ENCODE measurements around the gene SRRM5.
"Not testable (repeated sequence)": the region's sequence is repeated elsewhere in the genome, so short reads cannot be mapped to it uniquely, and the experiment has no call there.

SRRM5 gene

DNA sequence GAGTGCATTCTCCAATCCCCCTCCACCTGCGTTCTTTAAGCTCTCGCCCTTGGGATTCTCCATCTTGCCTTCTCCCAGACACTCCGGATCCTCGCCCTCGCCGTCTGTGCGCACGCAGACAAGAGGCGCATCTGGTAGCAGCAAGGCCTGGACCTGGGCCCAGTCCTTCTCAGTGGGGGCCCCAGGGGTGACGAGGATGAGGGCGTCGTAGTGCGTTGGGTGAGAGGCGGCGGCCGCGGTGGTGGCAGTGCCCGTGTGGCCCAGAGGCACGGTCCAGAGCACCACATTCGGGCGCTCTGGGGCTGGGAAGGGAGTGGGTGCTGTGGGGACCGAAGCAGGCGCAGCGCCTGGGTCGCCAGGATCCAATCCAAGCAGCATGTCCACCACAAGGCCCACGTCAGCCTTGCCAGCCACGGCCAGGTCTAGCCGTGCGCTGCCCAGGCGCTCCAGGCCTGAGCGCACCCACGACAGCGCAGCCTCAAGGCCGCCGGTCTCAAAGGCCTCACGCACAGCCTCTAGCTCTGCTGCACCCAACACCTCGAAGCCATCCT, 19.0 kb upstream of the SRRM5 start:
- DNase-seq = no peak

- no peak for DNase-seq
Observed at GRCh38 chr19:43594081-43594697, 17.7 kb upstream of the SRRM5 start.

DNA sequence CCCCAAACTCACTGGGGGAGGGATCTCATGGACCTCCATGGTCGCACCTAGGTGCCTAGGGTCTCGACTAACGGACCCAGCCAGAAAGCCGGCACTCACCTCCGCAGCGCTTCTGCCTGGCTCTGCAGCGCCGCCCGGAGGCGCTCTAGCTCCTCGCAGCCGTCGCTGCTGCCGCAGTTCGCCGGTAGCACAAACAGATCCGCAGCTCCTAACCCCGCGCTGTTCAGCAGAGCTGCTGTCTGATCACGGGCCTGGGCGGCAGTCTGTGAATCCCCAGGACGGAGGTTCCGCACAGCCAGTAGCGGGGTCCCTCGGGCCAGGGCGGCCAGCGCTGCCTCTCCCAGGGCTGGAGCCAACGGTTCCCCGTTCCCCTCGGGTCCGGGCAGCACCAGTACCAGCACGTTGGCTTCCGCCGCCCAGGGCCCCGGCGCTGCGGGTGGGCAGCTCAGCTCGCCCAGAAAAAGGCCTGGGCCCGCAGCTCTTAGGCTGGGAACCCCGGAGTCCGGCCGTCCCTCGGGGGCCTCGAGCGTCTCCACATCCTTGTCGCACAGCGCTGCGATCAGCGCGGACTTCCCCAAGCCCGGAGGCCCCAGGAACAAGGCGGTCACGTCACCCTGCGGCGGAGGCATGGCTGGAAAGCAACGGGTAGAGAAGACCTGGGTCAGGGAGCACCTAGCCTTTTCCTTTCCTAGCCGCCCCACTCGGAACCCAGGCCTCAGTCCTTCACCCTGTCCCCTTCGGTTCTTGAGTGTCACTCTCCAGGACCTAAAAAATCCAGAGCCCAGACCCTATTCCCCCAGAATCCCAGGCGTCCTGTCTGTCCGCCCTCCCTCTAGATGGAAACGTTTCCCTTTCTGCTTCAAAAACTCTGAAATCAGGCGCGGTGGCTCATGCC, 16.9 kb upstream of the SRRM5 start:
- DNase-seq = peak; percentile 68

DNA sequence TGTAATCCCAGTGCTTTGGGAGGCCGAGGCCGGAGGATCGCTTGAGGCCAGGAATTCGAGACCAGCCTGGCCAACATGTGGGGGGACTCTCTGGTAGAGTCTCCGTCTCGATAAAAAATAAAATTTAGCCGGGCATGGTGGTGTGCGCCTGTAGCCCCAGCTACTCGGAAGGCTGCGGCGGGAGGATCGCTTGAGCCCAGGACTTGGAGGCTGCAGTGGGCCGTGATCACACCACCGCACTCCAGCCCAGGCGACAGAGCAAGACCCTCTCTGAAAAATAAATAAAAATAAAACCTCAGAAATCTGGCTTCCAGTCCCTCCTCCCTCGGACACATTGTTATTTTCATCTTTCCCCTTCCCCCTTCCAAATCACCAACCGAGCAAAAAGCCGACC, 16.3 kb upstream of the SRRM5 start:
- no peak for DNase-seq

DNA sequence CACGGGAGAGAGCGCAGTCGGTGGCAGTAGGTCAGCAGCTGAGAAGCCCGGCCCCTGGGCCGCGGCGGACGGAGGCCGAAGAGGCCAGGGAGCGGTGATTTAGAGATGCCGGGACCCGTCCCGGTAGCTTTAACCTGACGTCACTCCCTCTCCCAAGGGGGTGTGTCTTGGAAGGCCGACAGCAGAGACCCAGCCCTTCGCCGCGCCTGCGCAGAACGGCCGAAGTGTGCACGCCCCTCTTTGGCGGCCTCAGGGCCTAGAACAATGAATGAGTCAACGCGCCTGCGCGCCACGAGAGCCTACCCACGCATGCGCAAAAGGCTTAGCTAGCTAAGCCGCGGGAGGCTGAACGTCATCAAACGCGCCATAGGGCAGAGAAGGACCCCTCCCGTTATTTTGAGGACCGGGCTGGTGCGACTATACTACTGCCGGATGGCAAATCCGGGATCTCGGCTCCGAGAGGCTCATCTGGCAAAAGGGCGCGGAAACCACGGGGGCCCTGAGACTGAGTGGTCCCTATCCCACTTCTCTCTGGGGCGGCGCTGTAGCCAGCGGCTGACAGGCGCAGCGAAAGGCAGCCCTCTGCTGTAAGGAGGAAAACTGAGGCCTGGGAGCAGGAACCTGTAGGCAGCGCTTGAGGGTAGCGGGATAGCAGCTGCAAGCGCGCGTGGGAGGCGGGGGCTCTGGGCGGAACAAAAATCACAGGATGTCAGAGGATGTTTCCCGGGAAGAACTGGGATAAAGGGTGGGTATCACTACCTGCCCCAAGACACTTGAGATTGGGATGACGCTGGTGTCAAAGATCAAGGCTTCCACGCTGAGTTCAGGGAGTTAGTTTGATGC, 15.7 kb upstream of the SRRM5 start, which contains the start of the genes IRGQ and ZNF576:
Gene IRGQ (minus strand): TSS at position 136 of the 843 bp plus-strand sequence. CDS start 796 bp downstream, outside the sequence.
Gene ZNF576 (plus strand): TSS at position 597 of the 843 bp plus-strand sequence. CDS start 514 bp downstream, outside the sequence.
- DNase-seq = peak; percentile 100

DNA sequence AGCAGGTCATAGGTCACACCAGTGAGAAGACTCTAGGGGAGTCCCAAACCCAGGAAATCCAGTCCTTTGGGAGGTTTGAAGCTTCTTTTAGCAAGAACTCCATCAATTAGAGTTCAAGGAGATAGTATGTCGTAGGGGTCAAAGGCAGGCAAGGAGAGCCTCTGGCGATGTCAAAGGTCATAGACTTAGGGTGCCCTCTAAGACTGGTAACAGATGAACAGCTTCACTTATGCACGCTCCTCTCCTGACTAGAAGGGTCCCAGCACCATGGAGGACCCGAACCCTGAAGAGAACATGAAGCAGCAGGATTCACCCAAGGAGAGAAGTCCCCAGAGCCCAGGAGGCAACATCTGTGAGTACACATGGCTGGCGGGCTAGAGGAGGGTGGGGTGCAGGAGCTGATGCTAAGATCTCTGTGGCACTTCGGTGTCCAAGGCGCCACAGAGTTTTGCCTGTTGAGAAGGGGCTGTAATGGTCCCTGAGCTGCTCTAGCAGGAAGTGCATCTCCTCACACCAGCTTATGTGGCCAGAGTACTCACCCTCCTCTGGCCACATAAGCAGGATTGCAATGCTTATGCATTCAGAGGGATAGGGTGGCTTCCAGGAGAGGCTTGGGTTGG, 14.9 kb upstream of the SRRM5 start:
- no peak for DNase-seq

DNA sequence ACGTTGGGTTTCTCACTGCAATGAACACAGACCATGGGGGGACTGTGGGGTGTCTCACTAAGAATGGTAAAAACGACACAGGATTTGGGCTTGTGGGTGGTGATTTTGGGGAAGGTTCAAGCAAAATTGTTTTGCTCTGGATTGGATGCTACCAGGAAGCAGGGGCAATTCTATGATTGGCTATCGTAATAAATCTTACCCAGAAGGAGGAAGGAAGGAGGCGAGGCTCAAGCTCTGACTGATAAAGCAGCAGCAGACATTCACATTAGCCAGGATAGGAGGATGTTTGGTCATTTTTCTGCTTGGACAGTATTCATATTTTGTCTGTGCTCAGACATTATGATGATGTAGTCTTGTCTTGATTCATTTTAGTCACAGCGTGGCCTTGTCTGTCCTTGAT, 14.0 kb upstream of the SRRM5 start:
- DNase-seq = no peak

- no peak for DNase-seq
Observed at GRCh38 chr19:43598445-43599240, 13.2 kb upstream of the SRRM5 start.

GRCh38 chr19:43599635-43600295, 12.1 kb upstream of the SRRM5 start:
- DNase-seq = no peak

DNA sequence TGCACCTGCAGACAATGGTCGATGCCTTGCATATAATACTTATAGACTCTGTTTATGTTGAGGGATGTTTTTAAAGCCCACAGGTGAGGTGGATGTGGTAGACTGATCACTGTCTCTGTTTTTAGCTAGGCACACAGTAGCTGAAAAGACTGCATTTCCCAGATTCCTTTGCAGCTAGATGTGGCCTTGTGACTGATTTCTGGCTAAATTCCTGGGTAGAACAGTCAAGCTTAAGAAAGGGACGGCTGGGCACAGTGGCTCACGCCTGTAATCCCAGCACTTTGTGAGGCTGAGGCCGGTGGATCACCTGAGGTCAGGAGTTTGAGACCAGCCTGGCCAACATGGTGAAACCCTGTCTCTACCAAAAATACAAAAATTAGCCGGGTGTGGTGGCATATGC, 11.6 kb upstream of the SRRM5 start:
- not testable (repeated sequence) for DNase-seq

GRCh38 chr19:43605875-43606568, 5.9 kb upstream of the SRRM5 start:
- DNase-seq = no peak

GRCh38 chr19:43606569-43607229, 5.2 kb upstream of the SRRM5 start:
- DNase-seq = no peak

DNA sequence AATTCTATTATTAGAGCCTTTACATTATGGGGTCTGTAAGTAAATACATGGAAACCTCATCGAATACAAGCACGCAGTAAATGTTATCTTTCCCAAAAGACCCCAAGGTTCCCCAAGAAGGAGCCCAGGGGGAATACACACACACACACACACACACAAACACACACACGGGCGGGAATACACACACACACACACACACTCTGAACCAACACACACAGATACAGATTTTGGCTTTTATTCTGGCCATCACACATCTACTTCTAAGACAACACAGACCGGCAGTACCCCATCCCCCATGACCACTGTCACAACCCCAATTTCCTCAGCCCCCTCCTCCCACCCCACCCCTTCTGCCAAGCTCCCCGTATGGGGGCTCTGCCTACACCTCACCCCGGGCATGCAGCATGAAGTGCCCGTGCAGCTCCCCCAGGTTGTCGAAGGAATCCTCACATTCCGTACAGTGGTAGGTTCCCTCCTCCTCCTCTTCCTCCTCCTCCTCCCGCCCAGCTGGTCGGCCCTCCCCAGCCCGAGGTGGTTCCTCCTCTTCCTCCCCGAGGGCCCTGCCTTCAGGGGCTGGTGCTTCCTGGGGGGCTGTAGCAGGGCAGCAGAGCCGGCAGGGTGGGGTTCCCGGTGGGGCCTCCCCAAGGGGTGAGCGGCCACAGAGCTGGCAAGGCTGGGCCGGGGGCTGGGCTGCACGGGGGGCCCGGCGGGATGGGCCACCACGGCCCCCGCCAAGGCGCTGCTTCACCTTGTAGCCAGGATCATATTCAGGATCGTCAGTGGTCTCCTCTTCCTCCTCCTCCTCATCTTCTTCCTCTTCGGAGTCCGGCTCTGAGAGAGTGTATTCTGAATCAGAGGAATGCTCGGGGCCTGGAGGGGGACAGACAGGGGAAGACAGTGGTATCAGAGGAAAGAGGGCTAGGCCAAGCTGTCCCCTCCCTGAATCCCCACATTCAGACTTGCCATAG, 4.4 kb upstream of the SRRM5 start:
- DNase-seq = no peak

GRCh38 chr19:43609872-43610271, 2.0 kb upstream of the SRRM5 start:
- no peak for DNase-seq

GRCh38 chr19:43610493-43610892, 1.4 kb upstream of the SRRM5 start:
- no peak for DNase-seq

DNA sequence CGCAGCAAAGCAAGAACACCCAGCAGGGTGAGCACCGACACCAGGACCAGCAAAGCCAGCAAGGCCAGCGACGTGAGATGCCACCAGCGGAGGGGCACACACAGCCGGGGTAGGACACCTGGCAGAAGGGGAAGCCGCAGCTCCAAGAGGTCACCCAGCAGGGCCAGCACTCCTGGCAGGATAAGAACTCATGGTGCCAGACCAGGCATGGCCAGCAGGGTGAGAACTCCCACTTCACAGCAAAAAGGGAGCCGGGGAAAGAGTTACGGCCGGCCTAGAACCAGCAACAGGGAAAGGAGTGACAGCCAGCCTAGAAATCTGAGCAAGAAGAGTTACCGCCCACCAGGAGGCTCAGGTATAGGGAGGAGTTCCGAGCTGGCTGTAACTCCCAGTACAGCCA, 486 bp downstream of the SRRM5 start:
- no peak for DNase-seq

GRCh38 chr19:43616306-43616705, 4.4 kb downstream of the SRRM5 start:
- no peak for DNase-seq

GRCh38 chr19:43616954-43617353, 5.1 kb downstream of the SRRM5 start:
- DNase-seq = no peak

- no peak for DNase-seq
Observed at GRCh38 chr19:43618921-43619261, 7.0 kb downstream of the SRRM5 start.
